GM11168 (cell line): Measurements from ENCODE around the gene PRR36.

Source experiments
- in situ Hi-C: fragments of 300-500 bp; cut with MboI; formaldehyde crosslinking; loops from one replicate; pipeline ENCODE4 v1.12.0; 2022; ENCODE audit warnings: low sequenced_read_pairs; ENCODE audit not compliant: unreplicated experiment

Gene PRR36

DNA sequence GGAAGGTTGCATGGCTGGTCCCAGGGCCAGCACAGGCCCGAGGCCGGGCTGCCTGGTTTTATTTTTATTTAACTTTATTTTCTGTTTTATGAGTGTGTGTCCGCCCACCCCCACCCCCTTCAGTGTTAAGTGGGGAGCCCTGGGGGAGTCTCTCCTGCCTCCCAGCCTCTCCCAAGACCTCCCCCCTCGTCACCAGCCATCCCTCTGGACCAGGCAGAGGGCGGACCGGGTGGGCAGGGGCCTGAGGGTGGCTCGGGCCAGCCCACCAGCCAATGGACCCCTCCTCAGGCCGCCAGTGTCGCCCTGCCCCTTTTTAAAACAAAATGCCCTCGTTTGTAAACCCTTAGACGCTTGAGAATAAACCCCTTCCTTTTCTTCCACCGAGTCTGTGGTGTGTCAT, 39.9 kb upstream of the PRR36 start:
- in situ Hi-C loops: no loop called here

DNA sequence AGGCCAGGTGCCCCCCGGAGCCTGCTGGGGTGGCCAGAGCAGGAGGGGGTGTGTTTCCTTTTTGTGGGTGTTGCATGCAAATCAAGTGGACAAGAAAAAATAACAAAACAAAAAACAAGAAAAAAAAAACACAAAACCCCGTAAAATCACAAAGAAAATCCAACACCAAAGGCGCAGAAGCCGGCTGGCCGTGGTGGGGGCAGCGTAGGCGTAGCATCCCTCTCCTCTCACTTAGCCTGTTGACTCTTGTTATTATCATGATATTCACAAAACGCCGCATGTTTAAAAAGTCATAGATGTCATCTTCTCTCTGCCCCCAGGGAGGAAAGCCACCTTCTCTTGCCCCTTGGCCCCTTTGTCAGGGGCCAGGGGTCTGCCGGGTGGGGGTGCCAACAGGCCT, 39.5 kb upstream of the PRR36 start:
- in situ Hi-C loops: no loop called here

DNA sequence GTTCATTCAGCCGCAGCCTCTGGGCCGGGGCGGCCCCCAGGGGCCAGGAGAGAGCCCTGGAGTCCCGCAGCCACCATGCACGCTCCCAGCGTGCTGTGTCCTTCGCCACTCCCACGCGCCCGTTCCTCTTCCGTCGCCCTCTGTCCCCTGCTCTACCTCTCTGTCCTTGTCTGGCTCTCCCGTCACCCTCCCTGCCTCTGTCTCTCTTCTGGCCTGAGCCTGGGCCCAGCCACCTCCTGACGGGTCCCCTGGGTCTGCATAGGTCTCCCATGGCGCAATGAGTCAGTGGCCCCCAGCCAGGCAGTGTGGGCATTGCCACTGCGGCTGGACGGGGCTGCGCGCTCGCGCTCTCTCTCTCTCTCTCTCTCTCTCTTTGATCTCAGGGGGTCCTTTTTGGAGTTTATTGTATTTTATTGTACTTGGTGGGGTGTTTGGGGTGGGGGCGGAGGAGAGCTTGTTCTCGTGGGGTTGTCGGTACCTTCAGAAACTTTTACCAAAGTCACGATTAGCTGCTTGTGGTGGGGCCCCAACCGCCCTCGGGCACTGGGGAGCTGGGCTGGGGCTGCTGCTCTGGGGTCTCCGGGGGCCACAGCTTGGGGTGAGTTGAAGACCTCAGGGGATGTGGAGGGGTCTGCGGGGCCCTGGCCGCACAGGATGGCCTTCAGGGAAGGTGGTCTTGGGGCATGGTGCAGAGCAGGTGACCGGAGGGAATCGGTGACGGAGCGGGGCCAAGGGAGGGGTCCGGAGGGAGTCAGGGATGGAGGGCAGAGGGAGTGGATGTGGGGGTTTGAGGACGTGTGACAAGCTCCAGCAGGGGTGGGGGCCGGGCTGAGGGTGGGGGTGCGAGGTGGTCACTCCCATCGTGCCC, 38.7 kb upstream of the PRR36 start:
- in situ Hi-C loops: no loop called here

DNA sequence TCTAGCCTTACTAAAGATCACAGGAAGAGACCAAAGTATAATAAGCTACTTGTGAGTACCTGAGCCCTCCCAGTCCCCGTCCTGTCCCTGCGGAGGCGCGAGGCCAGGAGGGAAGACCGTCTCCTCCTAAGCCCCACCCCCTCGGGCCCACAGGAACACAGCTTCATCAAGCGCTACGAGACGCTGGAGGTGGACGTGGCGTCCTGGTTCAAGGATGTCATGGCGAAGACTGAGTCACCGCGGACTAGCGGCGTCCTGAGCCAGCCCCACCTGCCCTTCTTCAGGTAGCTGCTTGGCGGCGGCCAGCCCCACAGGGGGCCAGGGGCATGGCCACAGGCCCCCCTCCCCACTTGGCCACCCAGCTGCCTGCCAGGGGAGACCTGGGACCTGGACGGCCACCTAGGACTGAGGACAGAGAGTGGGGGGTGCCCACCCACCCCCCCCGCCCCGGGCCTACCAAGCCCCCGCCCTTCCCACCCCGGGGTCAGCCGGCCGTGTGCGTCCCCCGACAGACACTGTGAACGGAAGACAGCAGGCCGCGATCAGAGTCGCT, 38.0 kb upstream of the PRR36 start:
- in situ Hi-C loops: no loop called here

DNA sequence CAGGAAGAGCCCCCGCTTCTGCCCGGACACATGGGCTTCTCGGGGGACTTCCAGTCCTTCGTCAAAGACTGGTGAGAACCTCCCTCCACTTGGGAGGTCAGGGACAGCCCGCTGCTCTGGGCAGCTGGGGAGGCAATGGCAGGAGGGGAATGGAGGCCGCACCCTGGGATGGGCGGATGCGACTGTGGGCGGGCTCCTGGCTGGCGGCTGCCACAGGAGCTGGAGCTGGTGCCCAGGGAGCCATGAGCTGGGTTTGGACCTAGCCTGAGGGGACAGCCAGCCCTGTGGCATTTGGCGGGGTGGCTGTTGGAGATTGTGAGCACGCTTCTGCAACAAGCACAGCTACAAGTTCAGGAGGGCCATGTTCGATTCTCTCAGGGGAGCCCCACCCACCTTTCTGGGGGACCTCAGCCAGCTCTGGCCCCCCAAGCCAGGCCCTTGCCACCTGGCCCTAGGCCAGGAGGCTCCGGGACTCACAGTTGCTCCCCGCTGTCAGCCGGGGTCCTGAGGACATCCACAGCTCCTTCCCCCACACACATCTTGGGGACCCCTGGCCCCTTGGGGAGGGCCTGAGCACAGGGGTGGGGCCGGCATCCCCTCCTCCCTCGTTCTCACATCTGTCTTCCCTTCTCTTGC, 37.4 kb upstream of the PRR36 start:
- in situ Hi-C loops: no loop called here

DNA sequence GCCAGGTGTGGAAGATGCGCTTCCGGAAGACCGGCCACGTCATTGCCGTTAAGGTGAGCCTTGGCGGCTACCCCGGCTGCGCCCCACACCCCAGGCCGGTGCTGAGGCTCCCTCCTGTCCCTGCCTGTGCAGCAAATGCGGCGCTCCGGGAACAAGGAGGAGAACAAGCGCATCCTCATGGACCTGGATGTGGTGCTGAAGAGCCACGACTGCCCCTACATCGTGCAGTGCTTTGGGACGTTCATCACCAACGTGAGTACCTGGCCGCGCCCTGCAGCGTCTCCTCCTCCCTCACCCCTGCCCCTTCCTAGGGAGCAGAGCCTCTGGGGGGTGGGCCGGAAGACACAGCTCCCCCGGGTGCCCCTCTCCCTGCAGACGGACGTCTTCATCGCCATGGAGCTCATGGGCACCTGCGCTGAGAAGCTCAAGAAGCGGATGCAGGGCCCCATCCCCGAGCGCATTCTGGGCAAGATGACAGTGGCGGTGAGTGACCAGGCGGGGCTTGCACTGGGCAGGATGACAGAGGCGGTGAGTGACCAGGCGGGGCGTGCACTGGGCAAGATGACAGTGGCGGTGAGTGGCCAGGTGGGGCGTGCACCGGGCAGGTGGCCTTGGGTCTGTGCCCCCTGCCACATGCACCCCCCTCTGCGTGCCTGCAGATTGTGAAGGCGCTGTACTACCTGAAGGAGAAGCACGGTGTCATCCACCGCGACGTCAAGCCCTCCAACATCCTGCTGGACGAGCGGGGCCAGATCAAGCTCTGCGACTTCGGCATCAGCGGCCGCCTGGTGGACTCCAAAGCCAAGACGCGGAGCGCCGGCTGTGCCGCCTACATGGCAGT, 36.4 kb upstream of the PRR36 start:
- in situ Hi-C loops: no loop called here

DNA sequence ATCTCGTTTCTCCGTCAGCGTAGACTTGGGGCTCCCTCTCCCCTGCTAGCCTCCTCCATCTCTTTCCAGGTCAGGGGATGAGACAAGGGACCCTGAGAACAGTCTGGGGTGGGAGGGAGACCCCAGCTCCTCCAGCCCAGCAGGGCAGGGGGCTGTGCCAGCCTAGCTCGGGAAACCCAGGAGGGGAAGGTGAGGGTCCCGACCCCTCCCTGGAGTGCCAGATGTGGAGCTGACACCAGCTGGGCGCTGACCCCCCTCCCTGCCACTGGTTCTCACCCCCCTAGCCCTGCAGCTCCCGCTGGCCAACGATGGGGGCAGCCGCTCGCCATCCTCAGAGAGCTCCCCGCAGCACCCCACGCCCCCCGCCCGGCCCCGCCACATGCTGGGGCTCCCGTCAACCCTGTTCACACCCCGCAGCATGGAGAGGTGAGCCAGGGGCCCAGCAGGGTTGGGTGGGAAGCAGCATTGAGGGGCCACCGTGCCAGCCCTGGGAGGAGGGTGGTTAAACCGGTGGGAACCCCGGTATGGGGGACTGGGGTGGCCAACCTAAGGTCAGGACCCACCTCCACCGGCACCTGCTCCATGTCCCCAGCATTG, 35.4 kb upstream of the PRR36 start:
- in situ Hi-C loops: no loop called here

DNA sequence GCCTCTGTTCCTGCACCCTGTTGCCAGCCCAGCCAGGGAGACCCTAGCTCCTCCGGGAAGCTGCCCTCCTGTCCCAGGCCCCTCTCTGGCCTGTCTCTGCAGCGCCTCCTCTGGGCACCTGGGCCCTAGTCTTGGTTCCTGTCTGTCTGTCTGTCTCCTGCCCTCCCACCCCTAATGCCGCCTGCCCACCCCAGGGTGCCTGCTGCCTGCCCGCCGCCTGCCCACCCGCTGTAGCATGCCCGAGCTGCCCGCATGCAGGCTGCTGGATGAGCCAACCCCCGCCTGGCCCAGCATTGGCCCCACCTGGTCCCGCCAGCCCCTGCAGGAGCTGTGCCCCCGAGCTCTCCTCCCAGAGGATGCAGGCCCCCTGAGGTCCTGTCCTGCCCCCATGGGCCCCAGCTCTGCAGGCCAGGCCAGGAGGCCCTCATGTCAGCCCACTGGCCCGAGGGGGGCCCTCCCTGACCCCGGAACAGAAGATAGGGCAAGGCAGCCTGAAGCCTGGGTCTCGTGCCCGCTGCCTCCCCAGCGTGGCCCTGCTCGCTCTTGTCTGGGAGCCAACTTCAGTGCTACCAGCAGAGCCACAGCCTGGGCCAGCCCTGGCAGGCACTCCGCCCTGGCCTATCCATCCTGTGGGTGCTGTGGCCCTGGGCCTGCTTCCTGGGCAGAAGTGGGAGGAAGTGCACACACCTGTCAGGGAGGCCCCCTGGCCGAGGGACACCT, 34.7 kb upstream of the PRR36 start:
- in situ Hi-C loops: no loop called here

DNA sequence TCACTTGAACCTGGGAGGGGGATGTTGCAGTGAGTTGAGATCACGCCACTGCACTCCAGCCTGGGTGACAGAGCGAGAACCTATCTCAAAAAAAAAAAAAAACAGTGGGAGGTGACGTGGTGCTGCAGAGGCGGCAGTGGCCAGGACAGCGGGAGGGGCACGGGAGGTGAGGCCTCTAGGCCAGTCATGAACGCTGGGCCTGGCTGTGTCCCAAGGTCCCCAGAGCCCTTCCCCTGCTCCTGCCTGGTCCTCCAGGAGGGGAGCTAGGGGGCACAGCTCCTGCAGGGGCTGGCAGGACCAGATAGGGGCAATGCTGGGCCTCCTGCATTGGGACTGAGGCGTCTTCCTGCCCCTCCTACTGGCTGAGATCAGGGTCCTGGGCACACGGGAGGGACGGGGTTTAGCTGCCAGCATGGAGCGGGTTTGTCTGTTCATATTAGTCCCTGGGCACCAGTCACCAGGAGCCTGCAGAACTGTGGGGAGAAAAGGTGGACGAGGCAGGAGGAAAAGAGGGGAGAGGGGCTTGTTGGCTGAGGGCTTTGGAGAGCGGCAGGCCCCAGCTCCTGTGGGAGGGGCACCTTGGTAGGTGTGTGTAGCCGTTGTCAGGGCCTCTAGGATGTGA, 34.0 kb upstream of the PRR36 start:
- in situ Hi-C loops: no loop called here

DNA sequence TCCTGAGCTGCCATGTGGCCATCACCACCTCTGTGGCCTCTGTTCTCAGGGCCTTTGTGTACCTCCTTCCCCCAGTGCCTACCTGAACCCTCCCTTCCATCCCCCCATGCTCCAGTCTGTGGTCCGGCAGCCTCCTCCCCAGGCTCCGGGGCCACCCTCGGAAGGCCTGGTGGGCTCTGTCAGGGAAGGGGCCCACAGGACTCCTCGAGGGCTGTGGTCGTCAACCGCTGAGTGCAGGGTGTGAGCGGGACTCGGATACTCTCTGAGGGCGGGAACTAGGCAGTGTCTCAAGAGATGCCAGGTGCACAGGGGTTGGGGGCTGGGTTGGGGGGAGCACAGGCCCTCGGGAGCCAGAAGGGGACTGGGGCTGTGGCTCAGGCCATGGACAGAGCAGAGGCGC, 33.4 kb upstream of the PRR36 start:
- in situ Hi-C loops: no loop called here

DNA sequence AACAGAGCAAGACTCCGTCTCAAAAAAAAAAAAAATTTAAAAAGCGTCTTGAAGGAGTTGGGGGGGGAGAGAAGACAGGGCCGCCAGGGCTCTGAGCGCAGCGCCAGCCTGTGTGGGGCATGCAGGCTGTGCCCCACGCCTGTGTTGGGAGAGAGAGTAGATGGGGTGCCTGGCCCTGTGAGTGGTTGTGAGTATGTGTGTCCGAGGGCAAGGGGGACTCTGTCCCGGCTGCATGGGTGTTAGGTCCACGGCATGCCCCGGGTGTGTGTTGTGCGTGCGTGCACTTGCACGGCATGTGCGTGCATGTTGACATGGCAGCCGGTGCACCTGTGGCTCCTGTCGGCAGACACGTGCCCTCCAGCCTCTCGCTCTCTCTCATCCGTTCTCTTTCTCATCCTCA, 32.9 kb upstream of the PRR36 start:
- in situ Hi-C loops: no loop called here

DNA sequence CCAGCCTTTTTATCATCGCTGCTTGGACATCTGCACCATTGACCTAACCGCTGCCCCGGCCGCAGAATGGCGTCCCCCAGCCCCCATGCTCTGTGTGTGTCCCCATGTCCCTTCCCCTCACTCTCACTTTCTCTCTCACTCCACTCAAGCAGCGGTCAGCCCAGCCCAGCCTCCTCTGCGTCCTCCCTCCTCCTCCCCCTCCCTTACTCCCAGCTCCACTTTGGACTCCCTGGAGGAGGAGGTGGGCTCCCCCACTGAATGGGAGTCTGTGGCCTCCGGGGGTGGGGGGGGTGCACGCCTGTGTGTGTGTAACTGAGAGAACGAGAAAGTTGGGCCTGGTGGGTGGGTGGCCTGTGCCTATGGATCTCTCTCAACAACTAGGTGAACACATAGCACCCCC, 31.7 kb upstream of the PRR36 start:
- in situ Hi-C loops: no loop called here

DNA sequence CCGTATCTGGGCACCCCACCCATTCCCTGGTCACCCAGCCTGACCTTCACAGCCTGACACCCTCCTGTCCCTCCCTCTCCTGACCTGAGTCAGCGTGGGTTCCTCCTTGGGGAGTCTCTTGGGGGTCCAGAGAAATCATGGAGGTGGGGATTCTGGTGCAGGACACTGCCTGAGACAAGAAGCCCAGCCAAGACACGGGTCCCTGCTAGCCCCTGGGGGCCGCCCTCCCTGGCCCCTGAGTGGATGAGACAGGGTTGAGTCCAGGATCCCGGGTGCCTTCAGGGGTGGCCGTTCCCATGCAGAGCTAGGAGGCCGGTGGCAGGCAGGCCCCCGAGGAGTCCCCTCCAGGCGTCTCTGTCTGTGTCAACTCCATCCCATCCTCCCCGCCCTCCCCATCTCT, 31.1 kb upstream of the PRR36 start:
- in situ Hi-C loops: no loop called here

DNA sequence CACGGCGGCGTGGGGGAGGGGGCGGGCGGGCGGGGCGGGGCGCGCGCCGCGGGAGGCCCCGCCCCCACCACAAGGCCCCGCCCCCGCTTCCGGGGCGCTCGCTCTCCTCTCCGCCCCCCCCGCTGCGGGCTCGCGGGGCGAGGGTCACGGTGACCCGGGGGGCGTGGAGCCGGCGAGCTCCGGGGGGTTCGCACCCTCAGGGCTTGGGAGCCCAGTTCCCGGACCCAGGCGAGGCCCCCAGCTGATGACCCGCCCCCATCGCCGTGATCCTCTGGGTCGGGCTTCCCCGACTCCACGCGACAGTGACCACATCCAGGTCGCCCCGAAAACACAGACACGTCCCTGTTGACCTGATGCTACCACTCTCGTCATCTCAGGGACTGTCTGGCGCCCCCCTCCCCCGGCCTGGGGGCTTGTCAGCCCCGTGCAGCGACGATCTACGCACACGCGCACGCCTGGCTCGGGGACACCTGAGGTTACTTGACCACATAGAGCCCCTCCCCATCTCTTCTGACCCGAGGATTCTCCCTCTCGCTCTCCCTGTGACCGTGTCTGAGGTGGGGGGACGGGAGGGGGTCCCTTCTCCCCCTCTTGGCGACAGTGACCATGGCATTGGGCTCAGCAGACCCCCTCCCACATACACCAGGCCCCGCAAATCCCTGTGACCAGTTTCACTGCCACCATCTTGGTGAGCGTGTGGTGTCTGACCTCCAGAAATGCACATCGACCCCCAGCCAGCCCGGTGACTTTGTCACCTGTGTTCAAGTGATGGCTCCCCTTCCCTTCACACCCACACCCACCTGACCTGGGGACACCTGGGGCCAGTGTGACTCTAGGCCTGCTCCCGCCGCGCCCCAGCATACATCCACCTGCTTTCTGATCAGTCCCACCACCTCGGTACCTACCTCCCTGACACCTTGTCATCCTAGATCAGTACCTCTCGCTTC, 30.2 kb upstream of the PRR36 start:
- in situ Hi-C loops: no loop called here

DNA sequence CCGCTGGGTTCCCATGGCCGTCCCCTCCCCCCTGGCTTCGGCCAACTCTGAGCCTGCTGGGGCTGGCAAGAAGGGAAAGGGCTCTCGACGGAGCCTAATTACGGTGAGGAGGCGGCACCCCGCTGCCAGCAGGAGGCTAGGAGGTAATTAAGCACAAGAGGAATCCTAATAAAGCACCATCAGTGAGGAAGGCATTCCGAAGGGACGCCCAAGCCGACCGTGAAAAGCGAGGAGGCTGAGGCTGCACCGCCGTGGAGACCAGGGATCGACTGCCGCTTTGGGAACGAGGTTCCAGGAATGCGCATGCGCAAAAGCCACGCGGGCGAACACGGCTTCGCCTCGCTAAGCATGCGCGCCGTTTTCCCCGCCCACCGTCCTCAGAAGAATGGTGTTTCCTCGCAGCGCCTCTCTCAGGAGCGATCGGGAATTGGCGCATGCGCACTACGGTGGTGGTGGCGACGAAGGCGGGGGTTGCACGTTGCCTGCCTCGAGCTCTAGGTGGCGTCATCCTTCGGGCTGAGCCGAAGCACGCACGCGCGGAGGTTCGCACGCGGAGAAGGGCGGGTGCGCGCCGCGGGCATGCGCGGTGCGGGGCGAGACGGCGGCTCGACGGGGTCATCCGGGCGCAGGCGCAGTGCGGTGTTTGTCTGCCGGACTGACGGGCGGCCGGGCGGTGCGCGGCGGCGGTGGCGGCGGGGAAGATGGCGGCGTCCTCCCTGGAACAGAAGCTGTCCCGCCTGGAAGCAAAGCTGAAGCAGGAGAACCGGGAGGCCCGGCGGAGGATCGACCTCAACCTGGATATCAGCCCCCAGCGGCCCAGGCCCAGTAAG, 29.3 kb upstream of the PRR36 start, which contains the start of gene MAP2K7:
TSS of gene MAP2K7 (plus strand) at position 634 of the 830 bp plus-strand sequence. CDS start at position 702, 68 bp downstream.
- in situ Hi-C loops: no loop called here

DNA sequence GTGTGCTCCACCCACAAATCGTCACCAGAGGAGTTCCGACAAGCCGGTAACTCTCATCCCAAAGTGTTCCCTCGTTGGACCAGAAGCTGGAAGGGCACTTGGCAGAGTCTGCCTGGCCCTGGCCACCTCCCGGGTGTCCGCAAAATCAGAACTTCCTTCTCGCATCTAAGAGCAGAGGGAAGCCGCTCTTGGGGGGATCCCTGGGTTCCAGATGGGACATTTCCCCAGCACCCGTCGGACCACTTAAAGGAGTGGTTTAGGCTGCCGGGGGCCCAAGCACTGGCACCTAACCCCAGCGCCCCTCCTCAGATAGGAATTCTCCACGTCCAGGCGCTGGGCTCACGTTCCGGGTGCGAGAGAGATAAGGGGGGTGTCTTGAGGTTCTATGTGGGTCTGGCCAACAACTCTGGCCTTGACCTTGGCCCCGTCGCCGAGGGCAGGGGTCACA, 28.6 kb upstream of the PRR36 start:
- in situ Hi-C loops: no loop called here

DNA sequence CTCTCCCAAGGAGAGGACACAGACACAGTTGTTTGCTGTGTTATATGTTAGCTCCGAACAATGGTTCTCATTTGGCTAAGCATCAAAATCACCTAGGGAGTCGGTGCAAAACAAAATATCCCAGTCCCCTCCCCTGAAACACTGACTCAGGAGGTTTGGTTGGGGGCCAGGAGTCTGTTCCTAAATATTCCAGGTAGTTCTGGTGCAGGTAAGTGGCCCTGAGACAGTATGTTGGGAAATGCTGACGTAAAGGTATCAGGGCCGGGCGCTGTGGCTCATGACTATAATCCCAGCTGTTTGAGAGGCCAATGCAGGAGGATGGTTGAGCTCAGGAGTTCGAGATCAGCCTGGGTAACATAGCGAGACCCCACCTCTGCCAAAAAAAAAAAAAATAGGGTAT, 27.1 kb upstream of the PRR36 start:
- in situ Hi-C loops: no loop called here
